NCI-H82 (cell line): ENCODE results near the gene TBPL2.
"Not testable (repeated sequence)": the region's sequence is repeated elsewhere in the genome, so short reads cannot be mapped to it uniquely, and the experiment has no call there.

Experiments
- DNase-seq: peaks from one replicate; lab custom pipeline; 2025; lab: John Stamatoyannopoulos, UW

Gene TBPL2

DNA sequence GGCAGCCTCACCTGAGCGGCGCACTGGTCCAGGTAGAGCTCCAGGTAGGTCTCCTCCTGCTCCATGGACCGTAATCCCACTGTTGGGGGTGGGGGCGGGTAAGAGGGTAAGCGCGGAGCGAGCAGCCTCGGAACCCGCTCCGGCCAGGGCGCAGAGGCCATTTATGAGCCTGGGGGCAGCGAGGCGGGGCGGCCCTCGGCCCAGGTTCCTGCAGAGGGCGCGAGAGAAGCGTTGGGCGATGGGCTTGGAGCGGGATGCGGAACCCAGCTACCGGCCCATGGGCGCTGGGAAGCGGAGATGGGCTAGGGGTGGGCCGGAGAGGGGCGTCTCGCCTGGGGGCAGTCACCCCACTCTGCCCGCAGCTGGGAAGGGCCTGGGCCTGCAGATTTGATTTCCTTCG, at the start of gene TBPL2:
TSS of gene TBPL2 (minus strand) at position 232 of the 400 bp plus-strand sequence. CDS start at position 65, 167 bp downstream.
- no peak for DNase-seq

DNA sequence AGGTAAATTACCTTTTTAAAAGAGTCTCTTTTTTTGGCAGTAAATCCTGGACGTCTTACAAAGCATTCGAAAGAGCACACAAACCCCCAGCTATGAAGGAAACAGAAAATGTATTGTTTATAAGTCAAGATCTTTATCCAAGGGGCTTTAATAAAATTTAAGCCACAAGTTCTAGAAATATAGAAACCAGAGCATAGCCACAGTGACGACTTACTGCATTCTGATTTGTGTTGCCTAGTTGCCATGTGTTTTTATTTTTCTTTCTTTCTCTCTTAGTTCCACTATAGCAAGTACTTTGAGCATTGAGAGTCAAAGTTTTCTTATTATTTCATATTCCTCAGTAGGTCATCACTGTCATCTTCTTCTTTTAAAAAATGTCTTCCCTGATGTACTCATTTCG, 47.8 kb upstream of the TBPL2 start:
- no peak for DNase-seq

DNA sequence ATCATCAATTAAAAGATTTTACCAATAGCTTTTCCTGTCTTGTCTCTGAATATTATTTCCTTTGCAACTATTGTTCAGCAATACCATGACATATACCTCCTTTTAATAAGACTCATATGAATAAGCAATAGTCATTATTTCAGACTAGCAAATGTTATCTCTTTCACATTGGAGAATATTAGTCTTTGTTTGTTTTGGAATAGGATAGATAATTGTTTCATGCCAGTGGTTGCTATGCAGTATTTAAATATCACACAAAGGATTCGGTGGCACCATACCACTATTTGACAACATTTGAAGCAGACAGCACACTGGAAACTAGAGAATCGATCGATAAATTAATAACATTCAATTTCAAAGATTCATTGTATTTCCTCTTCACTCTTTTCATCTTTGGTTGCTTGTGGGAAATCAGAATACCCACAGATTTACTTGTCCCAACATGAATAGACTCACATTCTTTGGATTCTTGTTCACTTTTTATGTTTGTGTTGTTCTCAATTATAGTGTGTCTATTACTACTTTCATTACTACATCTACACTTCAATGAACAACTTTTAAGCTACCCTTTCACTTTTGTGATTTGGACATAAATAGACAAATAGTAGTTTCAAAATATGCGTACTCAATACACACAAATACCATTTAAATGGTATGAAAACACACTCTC, 42.7 kb upstream of the TBPL2 start:
- no peak for DNase-seq

DNA sequence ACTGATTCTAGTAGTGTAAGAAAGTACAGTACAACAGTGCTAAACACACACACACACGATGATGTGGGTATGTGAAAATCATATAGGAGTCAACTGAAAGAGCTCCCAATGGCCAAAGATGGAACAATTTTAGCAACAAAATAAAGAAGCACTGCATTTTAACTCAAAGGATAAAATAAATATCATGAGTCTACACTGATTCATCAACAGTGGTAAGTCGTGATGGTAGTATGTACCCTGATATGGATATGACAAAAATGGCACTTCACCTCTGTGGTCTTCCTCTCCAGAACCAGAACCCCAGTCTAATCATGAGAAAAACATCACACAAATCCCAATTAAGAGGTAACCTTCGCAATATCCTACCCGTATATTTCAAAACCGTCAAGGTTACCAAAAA, 41.4 kb upstream of the TBPL2 start:
- DNase-seq, result no peak

DNA sequence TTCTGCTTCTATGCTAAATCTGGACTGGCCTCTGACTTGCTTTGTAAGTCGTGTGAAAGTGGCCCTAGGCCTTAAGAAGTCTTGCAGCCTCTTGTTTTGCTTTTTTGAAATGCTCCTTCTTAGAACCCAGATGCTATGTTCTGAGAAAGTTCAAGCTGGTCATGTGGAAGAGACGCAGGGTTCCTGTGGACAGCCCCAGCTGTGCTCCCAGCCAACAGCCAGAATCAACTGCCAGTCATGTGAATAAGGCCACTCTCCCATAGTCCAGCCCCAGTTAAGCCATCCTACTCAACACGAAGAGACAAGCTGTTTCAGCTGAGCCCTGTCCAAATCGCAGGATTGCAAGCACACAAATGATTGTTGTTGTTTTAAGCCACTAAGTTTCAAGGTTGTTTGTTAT, 37.3 kb upstream of the TBPL2 start:
- no peak for DNase-seq

DNA sequence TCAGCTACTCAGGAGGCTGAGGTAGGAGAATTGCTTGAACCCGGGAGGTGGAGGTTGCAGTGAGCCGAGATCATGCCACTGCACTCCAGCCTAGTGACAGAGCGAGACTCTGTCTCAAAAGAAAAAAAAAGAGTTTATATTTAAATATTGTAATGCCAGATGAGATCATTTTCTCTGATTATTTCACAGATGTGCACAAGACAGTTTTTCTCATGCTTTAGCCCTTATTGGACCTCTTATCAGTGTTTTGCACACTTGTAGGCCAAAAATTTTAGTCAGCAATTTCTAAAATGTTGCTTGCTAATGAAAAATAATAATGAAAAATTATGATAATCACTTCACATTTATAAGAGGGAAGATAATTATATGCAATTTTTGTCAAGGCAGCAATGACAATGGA, 36.0 kb upstream of the TBPL2 start:
- not testable (repeated sequence) for DNase-seq

DNA sequence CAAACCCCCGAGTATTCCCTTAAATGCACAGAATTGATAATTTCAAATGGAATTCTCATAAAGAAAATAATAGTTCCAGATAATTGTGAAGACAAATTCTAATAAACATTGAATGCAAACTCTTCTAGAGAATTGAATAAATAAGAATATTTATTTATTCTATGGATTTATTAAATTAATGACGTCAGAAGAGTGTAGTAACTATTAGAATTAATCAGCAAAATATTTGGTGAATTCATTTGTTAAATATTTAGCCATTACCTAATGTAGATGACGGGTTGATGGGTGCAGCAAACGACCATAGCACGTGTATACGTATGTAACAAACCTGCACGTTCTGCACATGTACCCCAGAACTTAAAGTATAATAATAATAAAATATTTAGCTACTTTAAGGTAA, 33.4 kb upstream of the TBPL2 start:
- DNase-seq, result no peak

DNA sequence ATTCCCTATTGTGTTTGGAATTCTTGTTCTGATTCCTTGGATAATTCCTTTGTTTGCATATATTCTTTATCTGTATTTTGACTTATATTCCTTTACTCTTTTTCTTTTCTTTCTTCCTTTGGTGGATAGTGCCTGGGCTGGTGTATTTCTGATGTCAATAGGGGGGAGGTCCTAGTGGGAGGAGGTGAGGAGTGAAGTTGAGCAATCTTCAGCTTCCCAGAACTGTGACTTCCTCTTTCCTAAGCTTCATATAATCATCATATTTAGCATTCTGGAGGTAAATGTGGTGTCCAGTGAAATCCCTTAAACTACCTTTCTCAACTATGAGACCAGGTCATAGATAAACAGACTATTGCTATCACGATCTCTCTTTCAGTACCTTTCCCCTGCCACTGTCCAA, 29.6 kb upstream of the TBPL2 start:
- no peak for DNase-seq

DNA sequence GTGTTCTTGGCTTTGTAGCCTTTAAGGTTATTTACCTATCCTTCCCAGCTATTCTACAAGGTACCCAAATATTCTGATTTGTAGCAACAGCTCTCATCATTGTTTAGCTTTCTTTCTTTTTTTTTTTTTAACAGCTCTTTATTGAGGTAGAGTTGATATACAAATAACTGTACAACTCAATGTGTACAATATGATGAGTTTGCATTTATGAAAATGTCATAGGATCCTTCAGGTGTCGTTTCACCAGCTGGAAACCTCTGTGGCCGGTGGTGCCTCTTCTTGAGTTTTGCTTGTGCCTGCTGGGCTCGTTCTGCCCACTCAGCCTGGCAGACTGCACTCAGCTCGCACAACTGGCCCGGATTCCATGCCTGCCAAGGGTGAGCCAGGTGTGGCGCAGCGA, 26.9 kb upstream of the TBPL2 start:
- DNase-seq, result no peak

DNA sequence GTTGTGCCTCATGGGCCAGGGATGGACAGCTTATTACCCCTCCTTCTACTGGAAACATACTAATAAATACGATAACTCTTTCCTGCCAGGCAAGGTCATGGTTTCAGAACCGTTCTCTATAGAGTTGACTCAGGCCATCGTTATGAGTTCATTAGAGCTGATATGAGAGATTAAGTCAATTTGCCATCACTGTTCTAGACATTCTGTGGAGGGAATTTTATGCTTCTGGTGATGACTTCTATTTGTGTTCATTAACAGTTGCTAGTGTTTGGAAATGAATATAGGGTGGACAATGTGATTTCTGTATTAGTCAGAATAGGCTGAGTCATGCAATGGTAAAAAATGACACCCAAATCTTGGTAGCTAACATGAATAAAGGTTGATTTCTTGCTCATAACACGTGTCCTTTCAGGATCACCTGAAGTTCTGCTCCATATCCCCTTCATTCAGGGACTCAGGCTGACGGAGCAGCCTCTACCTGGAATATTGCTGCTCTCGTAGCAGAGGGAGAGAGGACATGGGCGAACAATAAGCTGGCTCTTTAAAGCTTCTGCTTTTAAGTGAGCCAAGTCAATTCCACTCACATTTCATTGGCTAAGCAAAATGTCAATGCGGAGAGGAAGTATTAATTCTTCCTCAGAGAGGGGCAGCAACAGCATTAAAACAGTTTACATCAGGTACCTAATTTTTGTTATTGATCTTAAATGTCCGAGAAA, 18.5 kb upstream of the TBPL2 start:
- DNase-seq, result no peak

DNA sequence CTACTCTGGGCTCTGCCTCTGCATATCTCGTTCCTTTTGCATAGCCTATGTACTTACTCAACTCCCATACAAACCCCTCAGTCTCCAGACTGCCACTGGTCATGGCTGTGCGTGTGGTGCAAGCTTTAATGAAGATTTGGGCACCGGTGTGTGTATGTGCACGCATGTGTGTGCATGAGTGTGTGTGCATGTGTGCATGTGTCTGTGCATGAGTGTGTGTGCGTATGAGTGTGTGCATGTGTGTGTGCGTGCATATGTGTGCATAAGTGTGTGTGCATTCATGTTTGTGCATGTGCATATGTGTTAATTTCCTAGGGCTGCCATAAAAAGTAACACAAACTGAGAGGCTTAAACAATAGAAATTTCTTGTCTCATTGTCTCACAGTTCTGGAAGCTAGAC, 17.1 kb upstream of the TBPL2 start:
- no peak for DNase-seq

DNA sequence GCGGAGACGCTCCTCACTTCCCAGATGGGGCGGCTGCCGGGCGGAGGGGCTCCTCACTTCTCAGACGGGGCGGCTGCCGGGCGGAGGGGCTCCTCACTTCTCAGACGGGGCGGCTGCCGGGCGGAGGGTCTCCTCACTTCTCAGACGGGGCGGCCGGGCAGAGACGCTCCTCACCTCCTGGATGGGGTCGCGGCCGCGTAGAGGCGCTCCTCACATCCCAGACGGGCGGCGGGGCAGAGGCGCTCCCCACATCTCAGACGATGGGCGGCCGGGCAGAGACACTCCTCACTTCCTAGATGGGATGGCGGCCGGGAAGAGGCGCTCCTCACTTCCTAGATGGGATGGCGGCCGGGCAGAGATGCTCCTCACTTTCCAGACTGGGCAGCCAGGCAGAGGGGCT, 16.0 kb upstream of the TBPL2 start:
- DNase-seq, result not testable (repeated sequence)

DNA sequence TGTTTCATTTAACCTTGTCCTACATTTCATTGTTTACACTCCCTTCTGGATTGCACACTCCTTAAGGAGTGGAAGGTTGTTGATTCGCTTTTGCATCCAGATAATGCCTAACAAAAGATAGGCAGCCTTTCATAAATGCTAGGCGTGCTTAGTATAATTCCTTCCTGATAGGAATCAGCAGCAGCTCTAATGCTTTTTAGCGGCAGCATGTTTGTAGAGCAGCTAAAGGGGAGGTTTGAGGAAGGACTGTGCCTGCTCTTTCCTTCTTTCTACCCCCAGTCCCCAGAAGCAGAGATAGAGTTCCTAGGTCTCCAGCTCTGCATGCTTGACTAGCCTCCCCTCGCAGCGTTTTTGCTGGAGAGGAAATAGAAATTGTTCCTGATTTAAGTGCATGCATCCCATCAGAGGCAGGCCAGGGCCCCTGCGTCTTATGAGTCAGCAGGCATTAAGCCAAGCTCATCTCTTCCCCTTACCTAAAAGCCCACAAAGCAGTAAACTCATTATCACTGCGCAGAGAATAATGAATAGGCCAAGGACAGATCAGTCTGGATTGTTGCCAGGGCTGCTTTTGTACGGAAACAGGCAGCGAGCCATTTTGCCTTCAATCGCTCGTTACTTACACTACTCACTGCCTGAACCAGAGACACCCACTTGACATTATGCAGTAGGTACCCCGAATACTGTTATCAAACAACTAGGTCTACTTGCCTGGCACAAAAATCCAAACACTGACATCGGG, 14.0 kb upstream of the TBPL2 start:
- peak; percentile 98 for DNase-seq

DNA sequence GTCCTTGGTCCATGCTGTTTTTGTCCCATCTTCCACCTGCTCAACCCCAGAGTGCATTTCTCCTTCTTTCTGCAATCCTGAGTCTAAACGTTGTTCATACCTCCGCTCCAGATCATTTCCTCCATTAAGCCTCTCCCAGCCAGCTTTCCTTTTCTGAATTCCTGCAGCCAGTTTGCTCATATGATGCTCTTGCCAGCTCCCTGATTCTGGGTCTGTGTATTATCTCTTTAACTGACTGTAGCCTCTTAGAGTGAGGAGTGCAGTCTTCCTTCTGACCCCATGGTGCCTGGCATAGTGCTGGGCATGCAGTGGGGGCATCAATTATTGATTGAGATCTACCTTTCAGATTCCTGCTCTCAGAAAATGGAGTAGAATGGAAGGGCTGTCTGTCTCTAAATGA, 11.5 kb upstream of the TBPL2 start:
- no peak for DNase-seq

DNA sequence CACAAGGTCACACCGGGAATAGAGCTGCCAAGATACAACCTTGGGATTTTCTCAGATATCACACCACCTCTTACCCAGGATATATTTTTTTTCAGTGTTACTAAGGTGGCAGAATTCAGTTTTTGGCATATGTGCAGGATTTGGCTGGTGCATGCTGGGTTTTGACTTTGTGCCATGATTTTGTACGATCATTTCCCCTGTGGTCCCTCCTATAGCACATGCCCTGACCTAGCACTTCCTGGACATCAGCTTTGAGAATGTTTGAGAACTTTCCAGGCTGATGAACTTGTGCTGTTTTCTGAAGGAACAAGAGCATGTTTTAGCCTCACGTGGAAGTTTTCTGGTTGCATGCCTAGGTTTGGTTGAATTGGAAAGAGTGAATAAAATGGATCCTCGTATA, 11.0 kb upstream of the TBPL2 start:
- DNase-seq, result no peak

DNA sequence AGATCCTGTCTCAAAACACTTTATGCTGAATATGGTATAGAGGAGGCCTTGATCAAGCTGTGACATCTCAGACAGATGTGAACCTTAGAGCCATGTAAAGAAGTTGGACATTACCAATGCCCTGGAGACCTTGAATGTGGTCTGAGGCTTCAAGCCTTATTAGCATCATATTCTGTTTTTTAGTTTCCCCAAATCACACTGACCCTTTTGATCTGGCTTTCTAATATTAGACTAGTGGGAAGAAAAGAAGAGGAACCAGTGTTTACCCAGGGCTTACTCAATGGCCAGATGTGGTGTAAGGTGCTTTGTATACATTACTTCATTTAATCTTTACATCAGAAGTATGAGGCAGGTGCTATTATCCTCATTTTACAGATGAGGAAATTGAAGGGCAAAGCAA, 10.6 kb upstream of the TBPL2 start:
- no peak for DNase-seq

DNA sequence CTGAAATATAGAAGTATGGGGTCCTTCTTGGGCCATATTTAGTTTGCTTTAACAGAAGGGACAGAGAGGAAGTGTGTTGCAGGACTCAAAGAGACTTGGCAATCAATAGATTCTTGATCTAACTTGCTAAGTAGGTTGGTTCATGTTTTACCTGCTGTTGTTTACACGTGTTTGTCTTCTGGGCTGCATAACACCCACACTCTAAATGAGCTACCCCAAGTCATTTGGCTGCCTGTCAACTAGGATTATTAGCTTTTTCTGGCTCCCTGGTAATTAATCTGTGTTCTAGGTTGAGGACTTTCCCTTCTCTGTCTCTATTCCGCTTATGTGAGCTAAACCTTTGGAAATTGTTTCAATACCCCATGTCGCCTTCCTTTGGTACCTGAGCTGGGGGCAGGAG, 10.1 kb upstream of the TBPL2 start:
- DNase-seq, result peak; percentile 63

DNA sequence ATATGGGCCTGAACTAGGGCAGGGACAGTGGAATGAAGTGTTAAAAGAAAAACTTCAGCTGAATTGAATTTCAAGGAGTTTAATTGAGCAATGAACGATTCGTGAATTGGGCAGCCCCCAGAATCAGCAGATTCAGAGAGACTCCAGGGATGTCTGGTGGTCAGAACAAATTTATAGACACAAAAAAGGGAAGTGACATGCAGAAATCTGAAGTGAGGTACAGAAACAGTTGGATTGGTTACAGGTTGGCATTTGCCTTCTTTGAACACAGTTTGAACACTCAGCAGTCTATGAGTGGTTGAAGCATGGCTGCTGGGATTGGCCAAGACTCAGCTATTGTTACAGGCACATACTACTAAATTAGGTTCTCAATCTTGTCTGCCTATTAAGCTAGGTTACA, 9.7 kb upstream of the TBPL2 start:
- DNase-seq, result no peak

DNA sequence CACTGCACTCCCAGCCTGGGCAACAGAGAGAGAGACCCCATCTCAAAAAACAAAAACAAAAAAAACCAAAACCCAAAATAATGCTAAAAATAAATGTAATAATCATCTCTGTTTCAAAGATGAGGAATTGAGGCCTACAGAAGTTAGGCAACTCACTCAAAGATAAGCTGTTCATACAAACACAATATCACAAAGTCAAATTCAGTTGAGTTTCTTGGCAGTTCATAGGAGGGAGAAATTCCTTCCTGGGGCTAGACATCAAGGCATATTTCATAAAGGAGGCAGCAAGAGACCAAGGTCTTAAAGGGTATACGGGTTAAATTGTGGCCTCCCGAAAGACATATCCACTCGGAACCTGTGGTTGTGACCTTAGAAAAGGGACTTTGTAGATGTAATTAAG, 8.7 kb upstream of the TBPL2 start:
- DNase-seq, result no peak

DNA sequence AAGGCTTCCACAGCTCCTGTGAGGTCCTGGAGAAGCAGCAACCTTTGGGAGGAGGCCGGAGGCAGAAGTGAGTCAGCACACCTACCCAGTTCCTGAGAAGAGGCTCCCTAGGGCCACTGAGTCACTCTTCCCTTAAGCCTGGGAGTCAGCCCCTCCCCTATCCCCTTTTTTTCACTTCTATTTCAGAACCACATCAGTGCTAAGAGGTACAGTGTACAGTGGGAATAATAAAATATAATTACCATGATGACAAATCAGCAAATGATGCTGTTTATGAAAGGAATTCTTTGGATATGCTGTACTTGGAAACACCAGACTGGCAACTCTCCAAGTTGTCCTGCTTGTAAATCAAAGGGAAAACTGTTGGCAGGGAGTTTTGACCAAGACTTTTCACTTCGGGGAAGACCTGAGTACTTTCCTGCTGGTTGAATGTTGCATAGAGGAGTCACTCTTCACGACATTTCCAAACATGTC, 7.8 kb upstream of the TBPL2 start:
- no peak for DNase-seq

DNA sequence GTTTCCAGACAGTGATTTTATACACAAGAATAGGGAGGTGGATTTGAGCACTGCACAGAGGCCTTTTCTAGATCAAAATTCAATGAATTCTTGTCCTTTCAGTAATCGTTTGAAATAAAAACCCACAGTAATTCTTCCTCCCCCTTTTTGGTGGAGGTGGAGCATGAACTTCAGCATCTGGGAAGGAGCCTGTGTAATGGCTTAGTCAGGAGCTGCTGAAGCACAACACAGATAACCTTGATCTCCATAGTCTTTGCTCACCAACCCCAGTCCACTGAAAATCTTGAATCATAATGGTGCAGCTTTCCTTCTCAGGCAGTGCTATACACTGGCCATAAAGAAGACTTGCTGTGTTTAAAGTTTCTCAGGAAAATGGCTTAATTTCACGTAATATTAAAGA, 6.4 kb upstream of the TBPL2 start:
- peak; percentile 61 for DNase-seq

DNA sequence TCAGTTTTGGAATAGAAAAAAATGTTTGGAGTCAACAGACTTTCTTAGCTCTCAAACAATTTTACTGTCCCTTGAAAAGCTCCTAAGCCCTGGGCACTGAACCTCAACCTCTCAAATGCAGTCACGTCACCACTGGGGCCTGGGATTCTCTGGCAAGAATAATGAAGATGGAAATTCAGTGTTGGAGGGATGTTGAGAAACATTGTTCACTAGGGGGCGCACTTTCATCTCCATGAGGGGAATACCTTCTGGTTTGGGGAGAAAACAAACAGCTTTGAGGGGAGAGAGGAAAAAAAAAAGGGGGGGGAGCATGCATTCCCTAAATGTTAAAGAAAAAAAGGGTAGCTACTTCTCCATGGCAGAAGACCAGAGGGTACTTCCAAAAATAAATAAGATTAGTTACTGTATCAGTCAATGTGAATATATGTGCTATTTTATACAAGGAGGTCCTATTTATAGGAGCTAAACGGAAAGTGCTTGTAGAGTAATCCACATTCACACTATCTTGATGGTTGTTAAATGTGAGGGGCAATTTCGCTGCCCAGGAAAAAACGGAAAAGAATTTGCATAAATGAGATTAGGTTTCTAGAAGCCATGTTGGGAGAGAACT, 5.8 kb upstream of the TBPL2 start:
- peak; percentile 93 for DNase-seq

DNA sequence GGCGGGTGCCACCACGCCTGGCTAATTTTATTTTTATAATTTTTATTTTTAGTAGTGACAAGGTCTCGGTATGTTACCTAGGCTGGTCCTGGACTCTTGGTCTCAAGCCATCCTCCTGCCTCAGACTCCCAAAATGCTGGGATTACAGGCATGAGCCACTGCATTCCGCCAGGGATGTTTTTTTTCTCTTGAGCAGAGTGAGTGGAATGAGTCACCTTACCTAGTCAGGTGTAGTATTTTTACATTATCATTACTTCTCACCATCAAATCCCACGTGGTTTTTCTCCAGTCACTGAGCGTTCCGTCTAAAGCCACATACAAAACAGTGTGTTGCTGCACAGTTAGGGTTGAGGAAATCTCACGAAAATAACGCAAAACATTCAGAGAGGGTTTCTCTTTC, 870 bp upstream of the TBPL2 start:
- DNase-seq, result no peak
